HG03060 (cell line): ENCODE results near the gene HOXB7.
A peak's percentile ranks its signal among the peaks of the same experiment; 100 is the strongest.

Experiments
- ATAC-seq: cut with Tn5 transposase; IDR thresholded peaks from one replicate; pipeline ENCODE4 v1.9.1; 2021; ENCODE audit warnings: low read depth, moderate number of reproducible peaks; ENCODE audit not compliant: unreplicated experiment

The HOXB7 gene

GRCh38 chr17:48570325-48571023 lies 40.3 kb downstream of the HOXB7 start:
- no peak for ATAC-seq

GRCh38 chr17:48569674-48570324 lies 41.0 kb downstream of the HOXB7 start:
- ATAC-seq: no peak

DNA sequence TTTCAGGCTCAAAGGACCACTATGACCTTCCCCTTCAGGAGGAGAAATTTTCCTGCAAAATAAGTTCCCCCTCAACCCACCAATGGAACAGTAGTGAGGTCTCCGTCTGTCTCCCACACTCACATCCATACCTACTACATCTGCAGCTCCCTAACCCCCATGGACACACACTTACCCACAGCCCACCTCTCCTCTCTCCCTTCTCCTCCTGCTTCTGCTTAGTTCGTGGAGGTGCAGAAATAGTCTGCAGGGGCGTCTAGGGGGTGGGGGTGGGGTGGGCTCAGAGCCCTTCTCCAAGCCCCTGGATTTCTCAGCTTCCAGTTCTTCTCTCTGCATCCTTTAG lies 41.6 kb downstream of the HOXB7 start:
- no peak for ATAC-seq

GRCh38 chr17:48568499-48569239 lies 42.1 kb downstream of the HOXB7 start:
- ATAC-seq: no peak

- no peak for ATAC-seq
Observed at GRCh38 chr17:48567646-48568354, 43.0 kb downstream of the HOXB7 start.

DNA sequence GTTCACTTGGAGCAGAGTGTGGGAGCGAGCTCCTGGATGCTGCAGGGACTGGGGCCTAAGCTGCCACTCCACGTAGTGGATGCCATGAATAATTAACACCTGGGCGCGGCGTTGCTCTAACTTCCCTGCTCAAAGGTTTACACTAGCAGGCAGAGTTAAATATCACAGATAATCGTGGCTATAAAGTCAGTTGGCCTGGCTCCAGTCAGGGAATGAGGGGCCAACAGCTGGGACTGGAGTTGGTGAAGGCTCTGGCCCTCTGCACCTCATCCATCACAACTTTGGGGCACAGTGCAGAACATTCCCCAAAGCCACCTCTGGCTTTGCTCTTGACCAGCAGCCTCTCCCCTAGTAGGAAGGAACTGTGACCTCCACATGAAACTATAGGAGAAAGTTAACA lies 43.6 kb downstream of the HOXB7 start:
- no peak for ATAC-seq

- no peak for ATAC-seq
Observed at GRCh38 chr17:48566717-48567116, 44.1 kb downstream of the HOXB7 start.

- no peak for ATAC-seq
Observed at GRCh38 chr17:48565925-48566710, 44.7 kb downstream of the HOXB7 start.

GRCh38 chr17:48565022-48565554 lies 45.7 kb downstream of the HOXB7 start:
- ATAC-seq: no peak

DNA sequence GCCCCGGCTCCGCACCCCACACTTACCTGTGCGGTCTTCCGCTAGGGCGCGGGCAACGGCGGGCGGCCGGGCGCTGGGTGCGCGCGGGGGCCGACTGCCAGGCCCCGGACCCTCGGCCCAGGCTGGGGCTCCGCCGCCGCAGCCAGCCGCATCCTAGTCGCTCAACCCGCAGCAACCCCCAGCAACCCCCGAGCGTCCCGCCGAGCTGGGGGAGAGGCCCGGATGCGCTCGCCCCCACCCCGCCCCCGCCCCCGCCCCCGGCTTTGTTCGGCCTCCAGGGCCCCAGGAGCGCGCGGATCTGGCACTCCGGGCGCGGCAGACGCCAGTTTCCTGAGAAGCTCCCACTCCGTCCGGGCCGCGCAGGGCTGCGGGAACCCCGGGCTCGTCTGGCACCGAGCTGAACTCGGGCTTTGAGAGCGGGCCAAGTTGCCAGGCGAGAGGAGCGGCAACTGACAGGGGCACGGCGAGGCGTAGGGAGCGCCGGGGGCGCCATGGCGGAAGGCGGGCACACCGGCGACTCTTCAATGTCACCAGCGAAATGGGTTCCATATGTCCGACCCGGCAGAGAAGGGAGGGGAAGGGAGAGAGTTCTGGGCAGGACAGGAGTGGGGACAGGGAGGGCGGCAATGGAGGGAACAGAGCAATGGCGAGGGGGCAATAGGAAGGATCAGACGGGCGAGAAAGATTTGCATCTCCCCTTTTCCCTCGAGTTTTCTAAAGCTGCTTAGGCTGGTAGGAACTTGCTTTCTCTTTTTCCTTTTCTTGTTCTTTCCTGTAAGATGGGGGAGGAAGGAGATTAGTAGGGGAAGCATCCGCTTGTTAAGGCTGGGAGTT lies 46.4 kb downstream of the HOXB7 start:
- no peak for ATAC-seq

GRCh38 chr17:48563867-48564187 lies 47.0 kb downstream of the HOXB7 start:
- ATAC-seq: no peak

- no peak for ATAC-seq
Observed at GRCh38 chr17:48563385-48563838, 47.4 kb downstream of the HOXB7 start.

- no peak for ATAC-seq
Observed at GRCh38 chr17:48562934-48563333, 47.9 kb downstream of the HOXB7 start.

- ATAC-seq: peak; percentile 60
Observed at GRCh38 chr17:48561884-48562810, 48.7 kb downstream of the HOXB7 start.

- ATAC-seq: no peak
Observed at GRCh38 chr17:48559840-48560817, 50.7 kb downstream of the HOXB7 start.

GRCh38 chr17:48559122-48559839 lies 51.5 kb downstream of the HOXB7 start:
- ATAC-seq: no peak

- no peak for ATAC-seq
Observed at GRCh38 chr17:48558831-48559121, 52.0 kb downstream of the HOXB7 start.
